HG03139 (cell line): ENCODE data around the gene CENPV.
A peak's percentile ranks its signal among the peaks of the same experiment; 100 is the strongest.
"Not testable (repeated sequence)": the region's sequence is repeated elsewhere in the genome, so short reads cannot be mapped to it uniquely, and the experiment has no call there.

Experiments
- ATAC-seq: cut with Tn5 transposase; IDR thresholded peaks from one replicate; pipeline ENCODE4 v1.9.1; 2021; ENCODE audit not compliant: unreplicated experiment

CENPV gene

DNA sequence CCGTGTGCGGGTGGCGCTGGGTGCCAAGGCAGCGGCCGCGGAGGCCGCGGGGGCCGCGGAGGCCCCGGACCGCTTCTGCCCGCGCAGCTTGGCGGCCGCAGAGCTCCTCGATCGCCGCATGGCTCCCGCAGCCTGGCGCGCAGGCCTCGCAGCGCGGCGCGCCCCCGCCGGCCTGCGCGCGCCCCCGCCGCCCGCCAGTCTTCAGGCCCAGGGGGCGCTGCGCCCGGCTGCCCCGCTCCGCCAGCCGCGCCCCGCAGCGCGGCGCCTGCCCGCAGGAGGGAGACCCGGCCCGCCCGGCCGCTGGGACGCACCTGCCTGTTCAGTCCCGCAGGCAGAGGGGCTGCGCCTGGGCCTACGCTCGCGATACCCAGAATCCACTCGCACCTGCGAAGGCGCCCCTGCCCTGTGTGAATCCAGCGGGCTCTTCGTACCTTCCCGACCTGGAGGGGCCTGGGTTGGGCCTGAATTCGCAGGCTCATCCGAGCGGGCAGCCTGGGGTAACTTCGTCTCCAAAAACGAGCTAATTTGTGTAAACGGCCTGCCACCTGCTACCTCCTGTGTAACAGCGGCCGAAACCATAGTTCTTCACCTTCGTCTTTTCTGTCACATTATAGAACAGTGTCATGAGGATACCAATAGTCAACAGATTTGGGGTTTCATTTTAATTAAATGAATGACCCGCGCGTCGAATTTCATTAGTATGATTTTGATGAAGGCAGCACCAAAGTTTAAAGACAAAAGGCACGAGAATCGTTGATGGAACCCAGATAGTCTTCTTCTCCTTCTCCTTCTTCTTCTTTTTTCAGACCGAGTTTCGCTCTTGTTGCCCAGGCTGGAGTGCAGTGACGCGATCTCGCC lies at the start of gene CENPV:
Gene CENPV (minus strand): TSS at position 153 of the 858 bp plus-strand sequence. CDS start 33 bp downstream, at position 120.
- ATAC-seq: peak; percentile 66

- ATAC-seq: peak; percentile 83
These were observed 45.3 kb upstream of the CENPV start for GRCh38 chr17:16398270-16399267.

DNA sequence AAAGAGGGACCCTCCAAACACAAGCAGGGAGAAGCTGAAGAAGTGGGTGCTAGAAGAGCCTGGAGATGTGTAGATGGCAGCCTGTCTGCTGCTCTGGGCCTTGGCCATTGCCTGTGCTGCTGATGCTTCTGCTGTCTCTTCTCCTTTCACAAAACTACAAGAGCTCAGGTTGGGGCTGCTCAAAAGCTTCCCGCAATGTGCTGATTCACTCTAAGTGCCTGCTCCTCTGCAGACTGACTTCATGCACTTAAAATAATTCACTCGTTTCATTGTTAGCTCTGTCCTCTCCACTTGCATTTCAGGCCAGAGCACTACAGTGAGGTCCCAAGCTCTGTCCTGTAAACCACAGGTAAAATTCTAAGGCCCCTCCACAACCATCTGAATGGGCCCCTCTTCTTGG lies 43.4 kb upstream of the CENPV start:
- not testable (repeated sequence) for ATAC-seq

DNA sequence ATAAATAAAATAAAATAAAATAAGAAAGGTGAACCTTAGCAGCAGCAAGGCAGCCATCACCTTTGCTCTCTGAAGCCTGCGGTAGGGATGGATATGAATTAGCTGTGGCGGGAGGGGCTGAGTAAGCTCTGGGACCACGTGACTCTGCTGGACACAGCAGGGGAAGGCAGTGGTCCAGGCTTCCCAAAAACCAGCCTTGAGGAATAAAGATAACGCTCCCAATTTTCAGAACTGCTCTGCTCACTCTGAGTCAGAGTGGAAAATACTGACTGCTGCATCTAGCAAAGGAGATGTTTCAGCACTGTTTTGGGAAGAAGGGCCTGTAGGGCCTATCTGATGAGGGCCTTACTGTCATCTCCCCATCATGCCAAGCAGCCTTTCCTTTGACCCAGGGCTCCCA lies 42.6 kb upstream of the CENPV start:
- not testable (repeated sequence) for ATAC-seq

- not testable (repeated sequence) for ATAC-seq
These were observed 39.2 kb upstream of the CENPV start for GRCh38 chr17:16392491-16392890.

- no peak for ATAC-seq
These were observed 38.2 kb upstream of the CENPV start for GRCh38 chr17:16391451-16391850.

- ATAC-seq: not testable (repeated sequence)
These were observed 32.8 kb upstream of the CENPV start for GRCh38 chr17:16386126-16386507.

DNA sequence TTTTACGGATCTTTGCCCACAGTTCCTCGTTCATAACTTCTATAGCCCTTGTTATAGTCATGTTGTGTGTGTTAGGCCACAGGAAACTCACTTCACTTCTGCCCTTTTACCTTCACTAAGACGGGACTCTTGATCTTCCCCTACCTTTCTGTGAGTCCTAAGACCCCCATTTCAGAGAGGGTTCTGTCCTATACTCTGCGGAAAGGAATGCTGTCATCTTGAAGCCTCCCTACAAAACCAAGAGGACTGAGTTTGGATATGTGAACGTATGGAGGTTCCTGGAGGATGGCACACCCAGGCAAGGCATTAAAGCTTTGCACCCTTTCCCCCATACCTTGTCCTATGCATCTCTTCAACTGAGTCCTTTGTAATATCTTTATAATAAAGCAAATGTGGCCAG lies 31.3 kb upstream of the CENPV start:
- no peak for ATAC-seq

DNA sequence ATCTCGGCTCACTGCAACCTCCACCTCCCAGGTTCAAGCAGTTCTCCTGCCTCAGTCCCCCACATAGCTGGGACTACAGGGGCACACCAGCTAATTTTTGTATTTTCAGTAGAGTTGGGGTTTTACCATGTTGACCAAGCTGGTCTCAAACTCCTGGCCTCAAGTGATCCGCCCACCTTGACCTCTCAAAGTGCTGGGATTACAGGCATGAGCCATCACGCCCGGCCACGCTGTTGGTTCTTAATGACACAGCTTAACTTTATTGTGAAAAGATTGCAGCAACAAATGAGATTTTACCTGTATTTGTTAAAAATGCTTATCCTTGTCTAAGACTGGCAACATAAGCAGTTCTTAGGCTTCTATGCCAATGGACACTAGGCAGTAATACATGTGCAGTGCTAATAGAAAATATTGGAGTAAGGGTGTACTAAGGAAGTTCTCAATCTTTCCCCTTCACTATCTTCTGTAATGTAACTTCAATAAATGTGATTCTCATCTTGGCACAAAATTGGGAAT lies 30.6 kb upstream of the CENPV start:
- no peak for ATAC-seq

DNA sequence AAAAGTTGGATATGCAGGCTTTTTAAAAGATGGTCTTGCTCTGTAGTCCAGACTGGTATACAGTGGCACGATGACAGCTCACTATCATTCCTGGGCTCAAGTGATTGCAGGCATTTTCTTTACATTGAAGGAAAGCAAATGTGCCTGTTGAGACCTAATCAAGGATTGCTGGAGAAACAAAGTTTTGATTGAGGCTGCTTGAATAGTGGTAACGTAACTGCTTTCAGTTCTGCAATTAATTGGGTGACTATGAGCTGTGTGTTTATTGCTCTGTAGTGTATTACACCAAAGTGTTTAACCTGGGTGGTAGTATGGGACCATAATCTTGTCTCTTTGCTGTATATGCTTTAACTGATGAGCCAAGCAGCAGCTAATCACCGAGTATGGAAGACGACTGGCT lies 29.9 kb upstream of the CENPV start:
- ATAC-seq: no peak

DNA sequence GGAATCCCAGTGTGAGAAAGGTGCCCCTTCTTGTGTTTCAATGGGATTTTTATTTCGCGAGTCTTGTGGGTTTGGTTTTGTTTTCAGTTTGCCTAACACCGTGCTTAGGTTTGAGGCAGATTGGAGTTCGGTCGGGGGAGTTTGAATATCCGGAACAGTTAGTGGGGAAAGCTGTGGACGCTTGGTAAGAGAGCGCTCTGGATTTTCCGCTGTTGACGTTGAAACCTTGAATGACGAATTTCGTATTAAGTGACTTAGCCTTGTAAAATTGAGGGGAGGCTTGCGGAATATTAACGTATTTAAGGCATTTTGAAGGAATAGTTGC lies 28.2 kb upstream of the CENPV start:
- ATAC-seq: no peak

DNA sequence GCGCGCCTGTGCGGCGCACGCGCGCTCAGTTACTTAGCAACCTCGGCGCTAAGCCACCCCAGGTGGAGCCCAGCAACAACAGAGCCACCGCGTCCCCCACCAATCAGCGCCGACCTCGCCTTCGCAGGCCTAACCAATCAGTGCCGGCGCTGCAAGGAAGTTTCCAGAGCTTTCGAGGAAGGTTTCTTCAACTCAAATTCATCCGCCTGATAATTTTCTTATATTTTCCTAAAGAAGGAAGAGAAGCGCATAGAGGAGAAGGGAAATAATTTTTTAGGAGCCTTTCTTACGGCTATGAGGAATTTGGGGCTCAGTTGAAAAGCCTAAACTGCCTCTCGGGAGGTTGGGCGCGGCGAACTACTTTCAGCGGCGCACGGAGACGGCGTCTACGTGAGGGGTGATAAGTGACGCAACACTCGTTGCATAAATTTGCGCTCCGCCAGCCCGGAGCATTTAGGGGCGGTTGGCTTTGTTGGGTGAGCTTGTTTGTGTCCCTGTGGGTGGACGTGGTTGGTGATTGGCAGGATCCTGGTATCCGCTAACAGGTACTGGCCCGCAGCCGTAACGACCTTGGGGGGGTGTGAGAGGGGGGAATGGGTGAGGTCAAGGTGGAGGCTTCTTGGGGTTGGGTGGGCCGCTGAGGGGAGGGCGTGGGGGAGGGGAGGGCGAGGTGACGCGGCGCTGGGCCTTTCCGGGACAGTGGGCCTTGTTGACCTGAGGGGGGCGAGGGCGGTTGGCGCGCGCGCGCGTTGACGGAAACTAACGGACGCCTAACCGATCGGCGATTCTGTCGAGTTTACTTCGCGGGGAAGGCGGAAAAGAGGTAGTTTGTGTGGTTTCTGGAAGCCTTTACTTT lies 27.6 kb upstream of the CENPV start, which contains the start of gene UBB:
Gene UBB (plus strand): TSS at position 452 of the 856 bp plus-strand sequence. CDS start 817 bp downstream, outside the sequence.
- ATAC-seq: peak; percentile 92

DNA sequence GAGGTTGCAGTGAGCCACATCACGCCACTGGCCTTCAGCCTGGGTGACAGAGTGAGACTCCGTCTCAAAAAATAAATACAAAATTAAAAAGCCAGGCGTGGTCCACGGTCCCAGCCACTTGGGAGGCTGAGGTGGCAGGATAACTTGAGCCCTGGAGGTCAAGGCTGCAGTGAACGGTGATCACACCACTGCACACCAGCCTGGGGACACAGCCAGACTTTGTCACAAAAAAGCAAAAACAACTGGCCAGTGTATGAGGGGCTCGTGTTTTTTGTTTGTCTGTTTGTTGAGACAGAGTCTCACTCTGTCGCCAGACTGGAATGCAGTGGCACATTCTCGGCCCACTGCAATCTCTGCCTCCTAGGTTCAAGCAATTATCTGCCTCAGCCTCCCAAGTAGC lies 26.4 kb upstream of the CENPV start:
- no peak for ATAC-seq

DNA sequence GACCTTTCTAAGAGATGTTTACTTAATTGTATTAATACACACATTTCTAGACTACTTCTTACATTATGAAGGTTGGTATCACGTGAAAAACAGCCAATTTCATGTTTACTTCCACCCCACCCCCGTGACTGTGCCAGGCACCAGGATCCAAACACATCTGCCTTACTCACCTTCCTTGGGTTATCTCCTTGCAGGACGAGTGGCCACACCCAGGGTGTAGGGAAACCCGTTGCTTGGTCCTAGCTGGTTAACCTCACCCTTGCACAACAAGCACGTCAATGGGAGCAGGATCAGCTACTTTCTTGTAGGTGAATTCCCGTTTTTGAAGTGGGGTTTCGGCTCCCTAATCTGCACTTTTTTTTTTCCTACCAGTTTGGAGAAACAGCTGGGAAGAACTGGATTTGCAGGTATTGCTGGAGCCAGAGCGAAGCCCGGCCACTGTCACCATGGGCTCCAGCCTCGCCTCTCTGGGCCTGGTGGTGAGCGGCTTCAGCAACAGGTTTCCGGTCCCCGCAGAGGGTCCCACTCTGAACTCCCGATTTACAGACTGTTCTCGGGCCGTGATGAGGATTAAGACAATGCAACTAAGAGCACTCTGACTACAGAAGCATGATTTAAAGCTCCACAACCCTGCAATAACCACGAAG lies 25.5 kb upstream of the CENPV start:
- ATAC-seq: no peak

- ATAC-seq: no peak
These were observed 24.7 kb upstream of the CENPV start for GRCh38 chr17:16377941-16378341.

- no peak for ATAC-seq
These were observed 21.1 kb upstream of the CENPV start for GRCh38 chr17:16374146-16374938.

DNA sequence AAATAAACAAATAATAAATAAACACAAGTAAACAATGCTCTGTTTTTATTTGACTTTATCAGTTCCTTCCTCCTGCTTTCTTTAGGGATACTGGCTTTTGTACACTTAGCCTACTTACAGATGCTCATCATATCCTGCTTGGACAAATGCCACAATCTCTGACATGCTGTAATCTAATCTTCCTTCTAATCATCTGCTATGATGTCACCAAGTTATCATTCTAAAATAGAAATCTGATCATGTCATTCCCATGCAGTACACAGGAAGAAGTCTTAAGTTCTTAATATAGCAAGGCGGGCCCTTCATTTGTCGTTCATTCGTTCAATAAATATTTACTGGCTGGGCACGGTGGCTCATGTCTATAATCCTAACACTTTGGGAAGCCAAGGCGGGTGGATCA lies 18.5 kb upstream of the CENPV start:
- ATAC-seq: no peak

- no peak for ATAC-seq
These were observed 11.4 kb upstream of the CENPV start for GRCh38 chr17:16364625-16365024.
